ENCODE measurements around the gene ORMDL2.

GRCh38 chr12:55845361-55845760 lies 27.5 kb downstream of the ORMDL2 start:
- no peak for TF ChIP-seq CTCF (IDR thresholded peaks at IDR 0.05; ENCODE audit: insufficient read depth, low read depth, low read length)
- no peak for TF ChIP-seq EZH2 (IDR thresholded peaks at IDR 0.05; ENCODE audit: insufficient read depth, low read length)
